Ovary (tissue), 9 donors: ENCODE data around the gene CTSV. TPM values are rescaled to one million over a fixed set of nuclear protein-coding genes. Genes with fewer than 3 reads are reported as not detected.
"Not testable (repeated sequence)": the region's sequence is repeated elsewhere in the genome, so short reads cannot be mapped to it uniquely, and the experiment has no call there.

Source experiments
- DNase-seq, 5 donors: peaks; one replicate each; pipeline ENCODE4 v3.0.0-alpha.2; 2019 to 2020
- H3K27ac ChIP-seq, 2 donors: fragments of 200-600 bp; one replicate each; pipeline versions ENCODE4 v1.5.1 to v1.8.0; 2019 to 2022
- H3K27me3 ChIP-seq: fragments of 200-600 bp; one replicate; pipeline ENCODE4 v1.8.0; 2022
- H3K36me3 ChIP-seq: fragments of 200-600 bp; sonication (generic); one replicate; pipeline ENCODE4 v1.5.1; 2019
- H3K4me1 ChIP-seq: one replicate; pipeline ENCODE4 v1.8.1; 2013; ENCODE audit warnings: mild to moderate bottlenecking, moderate library complexity; ENCODE audit not compliant: insufficient read depth
- H3K4me3 ChIP-seq: fragments of 200-600 bp; sonication (generic); one replicate; pipeline ENCODE4 v1.5.1; 2017
- H3K9me3 ChIP-seq, 2 donors: fragments of 200-600 bp in 1 of 2; sonication (generic) in 1 of 2; one replicate each; pipeline versions ENCODE4 v1.5.1 to v1.8.1; 2013 to 2019; ENCODE audit warnings: mild to moderate bottlenecking in 1 of 2, moderate library complexity in 1 of 2
- WGBS, 3 donors: extraction: QIAGEN DNeasy Blood & Tissue Kit in 1 of 3; methylation state at CpG; one replicate each; pipeline versions ENCODE4 v1.1.5 to v1.1.7; 2013 to 2017; 5-methylcytosine and 5-hydroxymethylcytosine counted together
- intact Hi-C, 4 donors: fragments of 100-400 bp; cut with DNase I; formaldehyde crosslinking; loops; one replicate each; pipeline versions ENCODE4 v1.11.0 to v1.15.1; 2022 to 2023
- polyA plus RNA-seq, 2 donors: library from polyadenylated mRNA; stranded (reverse); fragments of 200-250 nt in 1 of 2; fragments of 350-450 nt in 1 of 2; fragmentation: Illumina TruSeq in 1 of 2; extraction: RNeasy Lipid Tissue Mini Kit (QIAGEN cat#74804) in 1 of 2; gene quantifications; one replicate each; pipeline ENCODE4 v1.2.3, GENCODE V29; 2013 to 2014
- total RNA-seq, 7 donors: library from RNA; depleted of rRNA in 2 of 7; stranded (reverse); fragments of >200 nt in 2 of 7; fragmentation: NEBNext Ultra II Directional in 3 of 7; extraction: Animal tissue kit (Norgen Biotek cat#: 25700) in 3 of 7; gene quantifications; one replicate each; pipeline versions ENCODE4 v1.1.0 to v1.2.4, GENCODE V29; 2016 to 2023
- donor health status: DM: no; HTN: no; CAD: no; lungs with moderate emphysema.
- donor health status: DM: no; HTN: no; CAD: no.
- donor health status: Bipolar disorder and iron deficiency.
- donor health status: DM: yes; HTN: yes; CAD: no.
- donor health status: DM: no; HTN: no; CAD: no.
- donor health status: DM: yes; HTN: yes; CAD: no.

The CTSV gene
- total and polyA plus RNA-seq, 9 donors: 0.30 to 6.4 (median 1.1) TPM; not detected in 3

GRCh38 chr9:96992303-96992702 is 46.6 kb downstream of the CTSV start:
- H3K36me3 ChIP-seq, intact Hi-C loops, H3K4me3 ChIP-seq, H3K27me3 ChIP-seq, H3K27ac ChIP-seq, H3K9me3 ChIP-seq, DNase-seq, H3K4me1 ChIP-seq: not testable (repeated sequence)
- 84 to 94% (median 90%) methylated on average over 2 of the region's 2 CpGs for WGBS, 3 donors

- H3K9me3 ChIP-seq, H3K36me3 ChIP-seq, H3K27ac ChIP-seq, H3K27me3 ChIP-seq, intact Hi-C loops, H3K4me3 ChIP-seq, DNase-seq, H3K4me1 ChIP-seq: not testable (repeated sequence)
- 78 to 89% (median 78%) methylated on average over 1 of the region's 1 CpG for WGBS, 3 donors
Measured at GRCh38 chr9:96989747-96990318, 49.1 kb downstream of the CTSV start.

GRCh38 chr9:96984887-96985286 is 54.1 kb downstream of the CTSV start:
- H3K36me3 ChIP-seq, H3K4me1 ChIP-seq, H3K27ac ChIP-seq, H3K4me3 ChIP-seq, DNase-seq, H3K27me3 ChIP-seq, H3K9me3 ChIP-seq, intact Hi-C loops: not testable (repeated sequence)
- 96 to 98% (median 97%) methylated on average over 2 of the region's 2 CpGs for WGBS, 3 donors

- DNase-seq, H3K27ac ChIP-seq, H3K4me3 ChIP-seq, H3K9me3 ChIP-seq, H3K4me1 ChIP-seq, H3K36me3 ChIP-seq, H3K27me3 ChIP-seq, intact Hi-C loops: not testable (repeated sequence)
- 68 to 78% (median 76%) methylated on average over 3 of the region's 3 CpGs for WGBS, 3 donors
Measured at GRCh38 chr9:96984139-96984538, 54.8 kb downstream of the CTSV start.

- H3K9me3 ChIP-seq, DNase-seq, intact Hi-C loops, H3K27ac ChIP-seq, H3K36me3 ChIP-seq, H3K4me3 ChIP-seq, H3K27me3 ChIP-seq, H3K4me1 ChIP-seq: not testable (repeated sequence)
- 79 to 87% (median 85%) methylated on average over 7 of the region's 7 CpGs for WGBS, 3 donors
Measured at GRCh38 chr9:96983496-96984122, 55.3 kb downstream of the CTSV start.

Other genes with a start within 250 kb of the CTSV start
- 10 to 100 TPM in 3 of 7 donors, 1 to 10 TPM in 4; 7.7 to 12.4 (median 9.9) TPM for gene ZNF782, start 184.6 kb downstream of the CTSV start, total RNA-seq
- 1 to 10 TPM; 2.8 to 3.5 TPM for gene ZNF782, start 184.6 kb downstream of the CTSV start, polyA plus RNA-seq
- not detected for gene NUTM2G, start 110.3 kb downstream of the CTSV start, total RNA-seq
- not detected for gene NUTM2G, start 110.3 kb downstream of the CTSV start, polyA plus RNA-seq